Breast epithelium (tissue), 4 donors: ENCODE measurements around the gene WNK2. TPM values are rescaled to one million over a fixed set of nuclear protein-coding genes. Genes with fewer than 3 reads are reported as not detected.
A peak's percentile ranks its signal among the peaks of the same experiment; 100 is the strongest.

Experiments
- DNase-seq, 2 donors: peaks; one replicate each; pipeline ENCODE4 v3.0.0-alpha.2; 2019; ENCODE audit warnings: low spot score in 2 of 2
- H3K27ac ChIP-seq, 2 donors: fragments of 200-600 bp; sonication (generic) in 1 of 2; one replicate each; pipeline ENCODE4 v1.5.1; 2016 to 2019; ENCODE audit warnings: mild to moderate bottlenecking in 1 of 2
- H3K27me3 ChIP-seq, 2 donors: fragments of 200-600 bp; sonication (generic) in 1 of 2; one replicate each; pipeline versions ENCODE4 v1.5.1 to v1.6.0; 2017 to 2019; ENCODE audit warnings: control low read depth in 1 of 2, mild to moderate bottlenecking in 1 of 2
- H3K36me3 ChIP-seq: fragments of 200-600 bp; one replicate; pipeline ENCODE4 v1.5.1; 2019
- H3K4me1 ChIP-seq, 2 donors: fragments of 200-600 bp; sonication (generic); one replicate each; pipeline ENCODE4 v1.5.1; 2016 to 2019; ENCODE audit warnings: control low read depth in 1 of 2
- H3K4me3 ChIP-seq, 3 donors: fragments of 200-600 bp; sonication (generic); 1 replicate in 2 of 3; 2 replicates in 1 of 3; pipeline ENCODE4 v1.5.1; 2016 to 2019; ENCODE audit warnings: mild to moderate bottlenecking in 3 of 3, moderate library complexity in 2 of 3
- H3K9me3 ChIP-seq, 2 donors: fragments of 200-600 bp; sonication (generic) in 1 of 2; one replicate each; pipeline ENCODE4 v1.5.1; 2016 to 2019; ENCODE audit warnings: control low read depth in 1 of 2
- CTCF ChIP-seq, 3 donors: fragments of 450-650 bp; IDR thresholded peaks; one replicate each; pipeline ENCODE4 v1.5.1; 2016 to 2017; ENCODE audit warnings: antibody characterized with exemption in 3 of 3, mild to moderate bottlenecking in 3 of 3, moderate library complexity in 3 of 3
- POLR2A ChIP-seq: fragments of 450-650 bp; IDR thresholded peaks from one replicate; pipeline ENCODE4 v1.6.1; 2016; ENCODE audit warnings: antibody characterized with exemption, mild to moderate bottlenecking, moderate library complexity
- POLR2AphosphoS5 ChIP-seq, 3 donors: sonication (generic); formaldehyde crosslinking; IDR thresholded peaks; one replicate each; pipeline ENCODE4 v1.6.1; 2017; ENCODE audit warnings: antibody characterized with exemption in 3 of 3
- intact Hi-C: fragments of 100-400 bp; cut with DNase I; formaldehyde crosslinking; loops from one replicate; pipeline ENCODE4 v1.15.1; 2023; ENCODE audit warnings: low total_unique reads
- total RNA-seq, 3 donors: library from RNA; depleted of rRNA; stranded (reverse); fragments of >200 nt; gene quantifications; one replicate each; pipeline ENCODE4 v1.1.0, GENCODE V29; 2016

WNK2 gene
- total RNA-seq, 3 donors from 2014 or later = 9.1 to 28.5 TPM; not detected in 1

DNA sequence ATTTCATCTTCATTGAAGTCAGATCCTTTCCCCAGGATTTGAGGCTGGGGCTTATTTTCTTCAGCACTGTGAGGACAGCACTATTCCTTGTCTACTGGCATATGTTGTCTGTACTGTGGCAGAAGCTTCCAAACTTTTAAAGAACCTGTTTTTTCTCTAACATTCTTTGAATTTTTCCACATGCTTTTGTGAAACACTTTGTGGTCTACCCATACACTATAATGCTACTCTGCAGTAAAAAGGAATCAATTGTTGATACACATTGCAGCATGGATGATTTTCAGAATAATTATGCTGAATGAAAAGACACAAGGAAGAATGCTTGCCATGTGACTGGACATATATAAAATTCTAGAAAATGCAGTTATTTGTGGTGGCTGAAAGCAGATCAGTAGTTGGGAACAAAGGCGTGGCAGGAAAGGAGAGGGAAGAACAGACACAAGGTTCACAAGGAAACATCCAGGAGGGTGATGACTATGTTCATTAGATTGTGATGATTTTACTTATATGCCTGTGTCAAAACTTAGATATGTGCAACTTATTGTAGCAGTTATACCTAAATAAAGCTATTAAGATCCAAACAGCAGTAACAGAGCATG lies 96.8 kb downstream of the WNK2 start:
- Histone ChIP-seq H3K36me3 (no peaks in the 10 kb centered on the region), H3K27ac (no peak overlapping the region), H3K4me1 (no peaks in the 10 kb centered on the region), H3K4me3 (no peak overlapping the region), H3K9me3 (no peaks in the 10 kb centered on the region), H3K27me3 (no peaks in the 10 kb centered on the region)
- no peak for DNase-seq
- no peak for TF ChIP-seq POLR2A
- TF ChIP-seq CTCF (IDR thresholded peaks at IDR 0.05) = no peak
- no peak for TF ChIP-seq POLR2AphosphoS5 (IDR thresholded peaks at IDR 0.05)
- intact Hi-C loops = no loop called here

GRCh38 chr9:93286252-93287188 lies 102.6 kb downstream of the WNK2 start:
- DNase-seq = no peak
- no peaks in the 10 kb centered on the region for H3K27me3 ChIP-seq
- no peaks in the 10 kb centered on the region for H3K36me3 ChIP-seq
- no peak overlapping the region for H3K4me3 ChIP-seq
- TF ChIP-seq CTCF (IDR thresholded peaks at IDR 0.05) (no peak), POLR2A (no peak), POLR2AphosphoS5 (IDR thresholded peaks at IDR 0.05) (no peak)
- intact Hi-C loops = no loop called here
- no peaks in the 10 kb centered on the region for H3K9me3 ChIP-seq
- no peaks in the 10 kb centered on the region for H3K4me1 ChIP-seq
- H3K27ac ChIP-seq = no peak overlapping the region

- Histone ChIP-seq H3K27me3 (no peaks in the 10 kb centered on the region), H3K27ac (no peak overlapping the region), H3K4me1 (no peaks in the 10 kb centered on the region), H3K4me3 (no peak overlapping the region), H3K36me3 (no peaks in the 10 kb centered on the region), H3K9me3 (no peaks in the 10 kb centered on the region)
- intact Hi-C loops = no loop called here
- no peak for TF ChIP-seq POLR2AphosphoS5 (IDR thresholded peaks at IDR 0.05)
- no peak for TF ChIP-seq POLR2A
- no peak for TF ChIP-seq CTCF (IDR thresholded peaks at IDR 0.05)
- peak in 1 of 2 donors; percentile 7 for DNase-seq
Measured at GRCh38 chr9:93287189-93287552, 103.2 kb downstream of the WNK2 start.

- intact Hi-C loops = no loop called here
- peak in 1 of 2 donors; percentile 9 for DNase-seq
- Histone ChIP-seq H3K27ac (no peak overlapping the region), H3K4me3 (no peak overlapping the region), H3K9me3 (no peaks in the 10 kb centered on the region), H3K27me3 (no peaks in the 10 kb centered on the region), H3K36me3 (no peaks in the 10 kb centered on the region), H3K4me1 (no peaks in the 10 kb centered on the region)
- TF ChIP-seq POLR2AphosphoS5 (IDR thresholded peaks at IDR 0.05) = no peak
- no peak for TF ChIP-seq CTCF (IDR thresholded peaks at IDR 0.05)
- no peak for TF ChIP-seq POLR2A
Measured at GRCh38 chr9:93287593-93287992, 103.7 kb downstream of the WNK2 start.

DNA sequence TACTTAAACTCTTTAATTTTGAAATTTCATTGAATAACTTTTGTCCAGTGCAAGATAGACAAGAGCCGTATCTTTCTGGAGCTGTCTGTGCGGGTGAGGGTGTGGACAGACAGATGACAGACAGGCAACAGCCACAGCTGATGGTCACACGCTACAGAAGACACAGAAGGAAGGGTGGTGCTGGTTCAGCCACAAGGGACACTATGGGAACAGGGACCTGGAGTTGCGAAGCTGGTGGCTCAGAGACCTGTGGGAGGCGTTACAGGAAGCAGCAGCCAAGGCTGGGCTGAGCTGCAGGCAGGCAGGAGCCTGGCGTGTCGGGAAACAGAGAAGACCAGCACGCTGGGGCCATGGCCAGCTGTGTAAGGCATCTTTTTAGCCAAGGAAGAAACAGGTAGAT lies 104.4 kb downstream of the WNK2 start:
- Histone ChIP-seq H3K4me1 (no peaks in the 10 kb centered on the region), H3K27ac (no peak overlapping the region), H3K27me3 (no peaks in the 10 kb centered on the region), H3K4me3 (no peak overlapping the region), H3K36me3 (no peaks in the 10 kb centered on the region), H3K9me3 (no peaks in the 10 kb centered on the region)
- DNase-seq = peak in 1 of 2 donors; percentile 11
- TF ChIP-seq POLR2A (no peak), POLR2AphosphoS5 (IDR thresholded peaks at IDR 0.05) (no peak), CTCF (IDR thresholded peaks at IDR 0.05) (no peak)
- intact Hi-C loops = no loop called here
